ENCODE results near the gene MNT.
"Not testable (repeated sequence)": the region's sequence is repeated elsewhere in the genome, so short reads cannot be mapped to it uniquely, and the experiment has no call there.

Gene MNT, protein sequence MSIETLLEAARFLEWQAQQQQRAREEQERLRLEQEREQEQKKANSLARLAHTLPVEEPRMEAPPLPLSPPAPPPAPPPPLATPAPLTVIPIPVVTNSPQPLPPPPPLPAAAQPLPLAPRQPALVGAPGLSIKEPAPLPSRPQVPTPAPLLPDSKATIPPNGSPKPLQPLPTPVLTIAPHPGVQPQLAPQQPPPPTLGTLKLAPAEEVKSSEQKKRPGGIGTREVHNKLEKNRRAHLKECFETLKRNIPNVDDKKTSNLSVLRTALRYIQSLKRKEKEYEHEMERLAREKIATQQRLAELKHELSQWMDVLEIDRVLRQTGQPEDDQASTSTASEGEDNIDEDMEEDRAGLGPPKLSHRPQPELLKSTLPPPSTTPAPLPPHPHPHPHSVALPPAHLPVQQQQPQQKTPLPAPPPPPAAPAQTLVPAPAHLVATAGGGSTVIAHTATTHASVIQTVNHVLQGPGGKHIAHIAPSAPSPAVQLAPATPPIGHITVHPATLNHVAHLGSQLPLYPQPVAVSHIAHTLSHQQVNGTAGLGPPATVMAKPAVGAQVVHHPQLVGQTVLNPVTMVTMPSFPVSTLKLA

DNA sequence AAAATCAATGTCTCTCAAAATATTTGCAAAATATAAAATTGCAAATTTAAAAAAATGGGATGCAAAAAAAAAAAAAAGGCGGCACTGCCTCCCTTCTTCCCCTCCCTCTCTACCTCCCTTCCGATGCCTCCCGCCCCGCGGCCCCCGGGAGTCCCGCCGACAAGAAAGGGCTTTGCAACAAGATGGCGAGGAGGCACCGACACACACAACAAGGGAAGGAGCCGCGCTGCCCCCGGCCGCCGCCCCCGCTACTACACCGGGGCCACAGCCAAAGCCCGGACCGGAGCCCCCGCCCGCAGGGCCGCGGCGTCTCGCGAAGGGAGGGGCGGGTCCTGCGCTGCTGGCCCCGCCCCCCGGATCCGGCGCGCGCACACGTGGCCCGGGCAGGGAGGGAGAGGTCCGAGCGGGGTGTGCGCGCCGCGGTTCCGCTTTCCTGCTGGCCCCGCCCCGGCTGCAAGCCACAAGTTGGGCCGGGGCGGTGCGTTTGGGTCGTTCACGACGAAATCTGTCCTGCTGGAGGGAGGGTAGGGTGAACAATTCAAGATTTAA lies at the start of gene MNT:
MNT (minus strand) TSS at position 184 of the 549 bp plus-strand sequence. CDS start 348 bp downstream, outside the sequence.
- DNase-seq = peak; percentile 94

DNA sequence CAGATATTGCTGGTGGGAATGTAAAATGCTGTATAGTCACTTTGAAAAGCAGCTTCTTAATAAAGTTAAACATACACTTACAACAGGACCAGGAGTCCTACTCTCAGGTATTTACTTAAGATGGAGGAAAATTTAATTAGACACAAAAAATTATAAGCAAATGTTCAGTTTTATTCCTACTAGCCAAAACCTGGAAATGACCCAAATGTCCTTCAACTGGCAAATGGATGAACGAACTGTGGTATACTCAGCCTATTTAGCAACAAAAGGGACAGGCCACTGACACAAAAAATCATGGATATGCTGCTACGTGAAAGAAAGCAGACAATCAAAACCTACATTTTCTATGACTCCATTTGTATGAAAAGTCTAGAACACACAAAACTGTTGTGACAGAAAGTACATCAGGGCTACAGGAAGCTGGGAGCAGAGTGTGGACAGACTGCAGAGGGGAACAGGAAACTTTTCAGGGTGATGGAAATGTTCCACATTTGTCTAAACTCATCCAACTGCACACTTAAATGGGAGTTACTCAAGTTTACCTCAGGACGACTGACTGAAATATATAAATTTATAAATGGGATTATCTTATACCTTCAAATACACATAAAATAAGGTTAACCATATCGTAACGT lies 49.3 kb upstream of the MNT start:
- no peak for DNase-seq

DNA sequence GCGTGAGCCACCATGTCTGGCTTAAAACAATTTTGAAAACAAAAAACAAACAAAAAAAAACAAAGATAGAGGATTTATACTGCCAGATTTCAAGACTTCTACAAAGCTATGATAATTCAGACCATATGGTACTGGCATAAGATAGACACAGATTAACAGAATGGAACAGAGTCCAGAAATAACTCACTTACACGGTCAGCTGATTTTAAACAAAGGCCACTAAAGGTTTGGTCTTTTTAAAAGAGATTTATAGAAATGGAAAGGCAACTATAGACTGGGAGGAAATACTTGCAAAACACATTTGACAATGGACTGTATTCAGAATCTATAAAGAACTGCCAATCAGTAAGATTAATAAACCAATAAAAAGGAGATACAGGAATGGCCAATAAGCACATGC lies 48.6 kb upstream of the MNT start:
- DNase-seq = no peak

DNA sequence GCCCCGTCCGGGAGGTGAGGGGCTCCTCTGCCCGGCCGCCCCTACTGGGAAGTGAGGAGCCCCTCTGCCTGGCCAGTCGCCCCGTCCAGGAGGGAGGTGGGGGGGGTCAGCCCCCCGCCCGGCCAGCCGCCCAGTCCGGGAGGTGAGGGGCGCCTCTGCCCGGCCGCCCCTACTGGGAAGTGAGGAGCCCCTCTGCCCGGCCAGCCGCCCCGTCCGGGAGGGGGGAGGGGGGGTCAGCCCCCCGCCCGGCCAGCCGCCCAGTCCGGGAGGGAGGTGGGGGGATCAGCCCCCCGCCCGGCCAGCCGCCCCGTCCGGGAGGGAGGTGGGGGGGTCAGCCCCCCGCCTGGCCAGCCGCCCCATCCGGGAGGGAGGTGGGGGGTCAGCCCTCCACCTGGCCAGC lies 46.6 kb upstream of the MNT start:
- DNase-seq = not testable (repeated sequence)

- no peak for DNase-seq
Measured at GRCh38 chr17:2445638-2446037, 44.8 kb upstream of the MNT start.

DNA sequence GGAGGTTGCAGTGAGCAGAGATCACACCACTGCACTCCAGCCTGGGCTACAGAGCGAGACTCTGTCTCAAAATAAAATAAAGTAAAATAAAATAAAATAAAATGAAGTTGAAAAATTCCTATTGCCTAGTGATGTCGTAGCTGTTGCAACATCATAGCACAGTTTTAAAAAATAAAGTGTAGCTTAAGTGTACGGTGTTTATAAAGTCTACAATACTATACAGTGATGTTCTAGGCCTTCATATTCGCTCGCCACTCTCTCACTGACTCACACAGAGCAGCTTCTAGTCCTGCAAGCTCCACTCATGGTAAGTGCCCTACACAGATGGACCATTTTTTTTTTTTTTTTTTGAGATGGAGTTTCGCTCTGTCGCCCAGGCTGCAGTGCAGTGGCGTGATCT lies 43.5 kb upstream of the MNT start:
- no peak for DNase-seq

- DNase-seq = no peak
Measured at GRCh38 chr17:2442166-2442565, 41.3 kb upstream of the MNT start.

GRCh38 chr17:2440930-2441329 lies 40.1 kb upstream of the MNT start:
- no peak for DNase-seq

DNA sequence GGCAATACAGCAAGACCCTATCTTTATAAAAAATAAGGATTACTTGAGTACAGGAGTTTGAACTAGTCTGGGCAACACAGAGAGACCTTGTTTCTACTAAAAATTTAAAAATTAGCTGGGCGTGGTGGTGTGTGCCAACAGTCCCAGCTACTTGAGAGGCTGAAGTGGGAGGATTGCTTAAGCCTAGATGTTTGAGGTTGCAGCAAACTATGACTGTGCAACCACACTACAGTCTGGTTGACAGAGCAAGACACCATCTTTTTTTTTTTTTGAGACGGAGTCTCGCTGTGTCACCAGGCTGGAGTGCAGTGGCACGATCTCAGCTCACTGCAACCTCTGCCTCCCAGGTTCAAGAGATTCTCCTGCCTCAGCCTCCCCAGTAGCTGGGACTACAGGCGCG lies 39.1 kb upstream of the MNT start:
- not testable (repeated sequence) for DNase-seq

DNA sequence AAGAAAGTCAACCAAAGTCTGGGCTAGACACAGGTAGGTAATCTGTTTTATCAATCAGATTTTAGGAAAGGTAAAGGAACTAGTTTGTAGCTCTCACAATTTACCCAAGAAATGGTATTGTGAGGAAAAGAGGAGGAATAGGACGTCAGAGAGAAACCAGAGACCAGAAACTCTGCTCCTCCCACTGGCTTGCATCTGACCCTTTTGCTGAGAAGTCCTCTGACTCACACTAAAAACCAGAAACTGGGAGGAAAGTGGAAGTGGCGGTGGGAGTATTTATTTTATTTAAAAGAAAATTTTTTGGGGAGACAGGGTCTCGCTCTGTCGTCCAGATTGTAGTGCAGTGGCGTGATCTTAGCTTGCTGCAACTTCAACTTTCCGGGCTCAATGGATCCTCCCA lies 38.0 kb upstream of the MNT start:
- no peak for DNase-seq

DNA sequence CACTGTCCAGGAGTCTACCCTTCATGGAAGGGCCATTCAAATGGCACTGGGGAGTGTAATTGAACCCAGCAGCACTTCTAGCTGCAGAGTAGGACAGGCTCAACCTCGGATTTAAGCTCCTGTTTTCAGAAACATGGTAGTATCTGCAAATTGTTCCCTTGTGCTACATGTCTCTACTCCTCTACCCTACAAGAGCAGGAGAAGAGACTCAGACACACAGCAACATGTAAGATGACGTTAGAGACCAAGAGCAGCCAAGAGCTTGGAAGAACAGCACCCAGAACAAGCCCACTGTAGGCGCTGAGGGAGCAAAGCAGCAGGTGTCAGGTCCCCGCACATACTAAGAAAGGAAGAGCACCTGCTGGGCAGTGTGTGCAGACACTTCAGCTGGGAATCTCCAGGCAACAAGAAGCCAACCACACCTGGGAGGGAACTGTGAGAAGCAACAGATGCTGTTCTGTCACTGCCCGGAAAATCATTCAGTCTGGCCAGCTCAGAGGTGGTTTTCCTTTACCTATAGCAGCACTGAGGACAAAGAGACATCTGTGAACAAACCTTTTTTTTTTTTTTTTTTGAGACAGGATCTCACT lies 35.6 kb upstream of the MNT start:
- DNase-seq = no peak

DNA sequence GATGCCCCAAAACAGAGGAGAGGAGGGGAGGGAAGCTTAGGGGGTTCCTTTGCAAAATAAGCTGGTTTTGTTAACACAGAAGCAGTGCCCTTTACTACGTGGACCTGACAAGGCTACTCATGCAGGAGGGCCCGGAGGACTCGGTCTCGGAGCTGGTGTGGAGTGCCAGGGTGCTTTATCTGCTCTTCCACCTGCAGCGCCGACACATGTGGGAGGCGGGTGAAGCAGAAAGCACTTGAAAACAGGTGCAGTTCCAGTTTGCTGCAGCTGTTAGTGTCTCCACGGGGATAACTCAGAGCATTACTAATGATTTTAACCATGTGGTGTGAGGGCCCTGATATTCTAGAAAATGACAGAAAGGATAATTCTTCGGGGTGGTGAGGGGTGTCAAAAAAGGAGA lies 35.0 kb upstream of the MNT start:
- no peak for DNase-seq

GRCh38 chr17:2435181-2435741 lies 34.4 kb upstream of the MNT start:
- DNase-seq = no peak

GRCh38 chr17:2433696-2434095 lies 32.8 kb upstream of the MNT start:
- DNase-seq = no peak

DNA sequence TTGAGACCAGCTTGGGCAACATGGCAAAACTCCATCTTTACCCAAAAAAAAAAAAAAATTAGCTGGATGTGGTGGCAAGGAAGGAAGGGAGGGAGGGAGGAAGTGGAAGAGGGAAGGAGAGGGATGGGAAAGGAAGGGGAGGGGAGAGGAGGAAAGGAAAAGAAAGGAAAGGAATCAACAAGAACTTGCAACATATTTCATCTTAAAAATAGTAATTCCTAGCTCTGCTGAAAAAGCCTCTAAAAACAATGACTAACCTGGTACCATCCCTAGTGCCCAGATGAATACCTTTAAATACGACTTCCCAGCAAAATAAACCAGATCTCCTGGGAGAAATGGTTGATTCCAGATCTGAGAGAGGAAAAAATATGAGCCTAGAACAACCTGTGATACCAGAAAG lies 27.1 kb upstream of the MNT start:
- DNase-seq = no peak

DNA sequence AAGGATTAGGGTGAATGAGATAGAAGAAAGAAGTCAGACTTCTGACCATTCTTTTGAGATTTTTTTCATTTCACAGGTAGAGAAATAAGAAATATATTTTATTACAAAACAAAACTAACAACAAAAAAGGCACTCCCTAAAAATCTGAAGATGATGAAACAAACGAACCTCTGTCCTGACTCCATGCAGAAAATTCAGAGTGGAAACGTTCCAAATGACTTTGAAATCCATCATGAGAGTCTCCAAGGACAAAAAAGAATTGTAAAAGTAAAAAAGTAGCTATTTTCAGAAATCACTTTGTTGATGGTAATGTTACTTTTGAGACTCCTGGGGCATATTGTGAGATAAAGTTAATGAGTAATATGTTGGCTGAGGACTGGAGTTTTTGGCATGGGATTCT lies 26.4 kb upstream of the MNT start:
- no peak for DNase-seq

- DNase-seq = no peak
Measured at GRCh38 chr17:2423271-2423670, 22.4 kb upstream of the MNT start.

DNA sequence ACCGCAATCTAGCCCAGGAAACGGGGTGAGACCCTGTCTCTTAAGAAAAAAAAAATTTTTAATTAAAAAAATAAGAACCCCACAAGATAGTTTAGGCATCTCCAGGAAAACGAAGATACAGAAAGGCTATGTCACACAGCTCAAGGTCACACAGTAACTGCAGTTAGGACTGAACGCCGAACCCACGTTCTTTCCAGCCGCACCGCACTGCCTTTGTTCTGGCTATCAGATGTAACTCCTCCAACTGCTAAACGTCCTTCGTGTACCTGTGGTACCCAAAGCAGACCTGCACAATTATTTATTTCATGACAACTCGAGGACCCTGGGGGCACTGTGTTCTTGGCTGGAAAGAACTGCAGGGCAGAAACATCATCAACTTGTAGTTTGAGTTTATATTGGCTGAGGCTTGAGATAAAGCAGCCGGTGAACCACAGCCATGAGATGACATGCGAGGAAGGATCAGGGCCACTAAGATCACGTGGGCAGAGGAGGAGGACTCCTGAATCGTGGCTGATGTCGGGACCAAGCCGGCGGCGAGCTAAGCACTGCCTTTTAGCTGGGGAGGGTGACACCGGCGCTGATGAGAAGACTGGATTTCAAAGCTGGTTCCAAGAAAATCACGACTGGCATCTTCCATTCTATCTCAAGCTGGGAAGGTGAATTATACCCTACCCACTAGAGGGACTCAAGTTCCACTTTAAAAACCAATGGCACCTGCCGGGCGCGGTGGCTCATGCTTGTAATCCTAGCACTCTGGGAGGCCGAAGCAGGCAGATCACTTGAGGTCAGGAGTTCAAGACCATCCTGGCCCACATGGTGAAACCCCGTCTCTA lies 20.7 kb upstream of the MNT start:
- DNase-seq = no peak

DNA sequence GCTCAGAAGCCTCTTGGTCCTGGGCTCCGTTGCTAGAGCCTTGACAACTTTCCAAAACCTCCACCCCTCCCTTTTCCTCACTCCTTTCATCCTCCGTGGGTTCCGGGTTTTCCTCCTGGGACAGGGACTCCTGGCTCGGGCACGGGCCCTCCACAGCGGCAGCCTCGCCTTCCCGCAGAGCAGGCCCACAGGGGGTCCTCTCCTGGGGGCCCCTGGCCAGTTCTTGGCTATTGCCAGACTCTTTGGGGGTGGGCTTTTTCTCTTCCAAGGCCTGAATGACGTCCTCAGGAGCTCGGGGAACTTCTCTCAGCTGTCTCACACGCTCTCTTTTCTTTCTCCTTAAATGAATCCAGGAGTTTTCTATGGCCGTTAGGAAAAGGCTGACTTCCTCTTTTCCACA lies 19.3 kb upstream of the MNT start:
- DNase-seq = no peak

GRCh38 chr17:2419486-2419885 lies 18.6 kb upstream of the MNT start:
- DNase-seq = no peak

DNA sequence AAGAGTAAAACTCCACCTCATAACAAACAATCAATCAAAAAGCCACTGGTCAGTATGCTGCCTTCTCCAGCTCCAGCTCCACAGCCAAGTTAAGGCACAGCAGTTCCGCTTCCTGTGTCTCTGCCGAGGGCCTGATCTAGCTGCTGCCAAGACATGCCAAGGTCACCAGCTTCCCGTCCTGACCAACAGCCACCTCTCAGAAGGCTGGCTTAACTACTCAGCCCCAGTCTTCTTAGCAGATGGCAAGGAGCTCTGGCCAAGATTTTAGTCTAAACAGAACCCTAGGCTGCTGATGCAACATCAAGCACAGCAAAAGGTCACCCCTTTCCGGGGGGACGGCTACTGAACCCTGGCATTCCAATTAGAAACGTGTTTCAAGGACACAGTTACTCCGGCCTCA lies 17.7 kb upstream of the MNT start:
- no peak for DNase-seq

GRCh38 chr17:2416010-2416734 lies 15.3 kb upstream of the MNT start:
- DNase-seq = peak; percentile 89
